GM06990 (cell line): ENCODE data around the gene DACT2.

ENCODE experiments used
- DNase-seq: peaks from one replicate; pipeline ENCODE4 v3.0.0-alpha.2; 2011; ENCODE audit not compliant: insufficient read length; ENCODE audit errors: extremely low read depth
- H3K27me3 ChIP-seq: replicated peaks from 2 replicates; pipeline ENCODE4 v1.6.0; 2011; ENCODE audit warnings: low read length; ENCODE audit not compliant: control insufficient read depth, insufficient read depth
- H3K36me3 ChIP-seq: 2 replicates; pipeline ENCODE4 v1.5.1; 2011; ENCODE audit warnings: low read length; ENCODE audit not compliant: control insufficient read depth, insufficient read depth
- H3K4me3 ChIP-seq: replicated peaks from 2 replicates; pipeline ENCODE4 v1.5.1; 2011; ENCODE audit warnings: low read depth, mild to moderate bottlenecking, control low read depth, low read length
- TF ChIP-seq, protein P1 (sequence below): IDR thresholded peaks from 2 replicates; pipeline ENCODE4 v1.5.1; 2011; ENCODE audit warnings: low read length, control low read depth, mild to moderate bottlenecking, inconsistent platforms; ENCODE audit not compliant: insufficient read depth, poor library complexity, severe bottlenecking

DACT2 gene

DNA sequence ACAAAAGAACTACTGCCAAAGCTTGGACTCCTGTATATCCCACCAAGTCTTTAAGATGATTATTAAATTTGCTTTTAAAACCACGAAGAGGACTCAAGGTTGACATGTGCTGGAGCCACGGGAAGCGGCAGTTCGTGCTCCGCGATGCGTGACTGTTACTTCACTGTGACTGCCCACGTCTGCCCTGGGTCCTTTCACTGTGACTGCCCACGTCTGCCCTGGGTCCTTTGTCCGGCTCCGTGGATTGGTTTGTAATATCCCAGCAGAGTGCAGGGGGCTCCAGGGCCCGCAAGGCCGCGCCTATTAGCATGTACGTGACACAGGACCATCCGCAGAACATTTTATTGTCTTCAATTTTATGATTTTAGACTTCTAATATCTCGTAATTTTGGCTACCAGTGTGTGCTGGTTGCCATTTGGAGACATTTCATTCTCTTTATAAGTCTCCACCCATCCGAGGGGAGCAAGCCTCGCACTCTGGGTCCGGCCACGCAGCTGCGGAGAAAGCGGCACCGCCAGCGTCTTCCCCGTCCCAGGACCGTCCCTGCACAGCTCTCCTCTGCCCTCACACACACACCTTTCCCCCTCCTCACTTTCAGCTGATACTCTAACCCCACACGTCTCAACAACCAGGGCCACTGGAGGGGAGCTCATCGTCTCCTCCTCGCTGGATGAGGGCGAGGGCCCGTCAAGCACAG is 42.9 kb downstream of the DACT2 start:
- Histone ChIP-seq H3K4me3 (no peak overlapping the region), H3K27me3 (no peaks in the 10 kb centered on the region), H3K36me3 (no peaks in the 10 kb centered on the region)
- DNase-seq: no peak
- TF ChIP-seq, protein P1, sequence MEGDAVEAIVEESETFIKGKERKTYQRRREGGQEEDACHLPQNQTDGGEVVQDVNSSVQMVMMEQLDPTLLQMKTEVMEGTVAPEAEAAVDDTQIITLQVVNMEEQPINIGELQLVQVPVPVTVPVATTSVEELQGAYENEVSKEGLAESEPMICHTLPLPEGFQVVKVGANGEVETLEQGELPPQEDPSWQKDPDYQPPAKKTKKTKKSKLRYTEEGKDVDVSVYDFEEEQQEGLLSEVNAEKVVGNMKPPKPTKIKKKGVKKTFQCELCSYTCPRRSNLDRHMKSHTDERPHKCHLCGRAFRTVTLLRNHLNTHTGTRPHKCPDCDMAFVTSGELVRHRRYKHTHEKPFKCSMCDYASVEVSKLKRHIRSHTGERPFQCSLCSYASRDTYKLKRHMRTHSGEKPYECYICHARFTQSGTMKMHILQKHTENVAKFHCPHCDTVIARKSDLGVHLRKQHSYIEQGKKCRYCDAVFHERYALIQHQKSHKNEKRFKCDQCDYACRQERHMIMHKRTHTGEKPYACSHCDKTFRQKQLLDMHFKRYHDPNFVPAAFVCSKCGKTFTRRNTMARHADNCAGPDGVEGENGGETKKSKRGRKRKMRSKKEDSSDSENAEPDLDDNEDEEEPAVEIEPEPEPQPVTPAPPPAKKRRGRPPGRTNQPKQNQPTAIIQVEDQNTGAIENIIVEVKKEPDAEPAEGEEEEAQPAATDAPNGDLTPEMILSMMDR: no peak

DNA sequence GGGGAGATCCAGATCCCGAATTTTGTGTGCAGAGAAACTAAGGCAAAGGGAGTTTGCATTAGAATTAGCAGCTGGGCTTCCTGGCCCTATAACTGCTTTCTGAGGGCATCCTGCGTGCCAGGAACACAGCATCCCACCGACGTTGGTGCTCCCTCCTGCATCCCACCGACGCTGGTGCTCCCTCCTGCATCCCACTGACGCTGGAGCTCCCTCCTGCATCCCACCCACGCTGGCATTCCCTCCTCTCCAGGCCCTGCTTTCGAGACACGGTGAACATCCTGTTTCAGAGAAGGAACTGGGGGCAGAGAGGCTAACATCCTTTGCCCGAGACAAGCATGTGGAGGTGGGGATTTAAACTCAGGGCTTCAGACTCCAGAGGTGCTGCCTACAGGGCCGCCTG is 44.4 kb downstream of the DACT2 start:
- DNase-seq: no peak
- no peaks in the 10 kb centered on the region for H3K36me3 ChIP-seq
- TF ChIP-seq, protein P1: no peak
- H3K27me3 ChIP-seq: no peaks in the 10 kb centered on the region
- no peak overlapping the region for H3K4me3 ChIP-seq

DNA sequence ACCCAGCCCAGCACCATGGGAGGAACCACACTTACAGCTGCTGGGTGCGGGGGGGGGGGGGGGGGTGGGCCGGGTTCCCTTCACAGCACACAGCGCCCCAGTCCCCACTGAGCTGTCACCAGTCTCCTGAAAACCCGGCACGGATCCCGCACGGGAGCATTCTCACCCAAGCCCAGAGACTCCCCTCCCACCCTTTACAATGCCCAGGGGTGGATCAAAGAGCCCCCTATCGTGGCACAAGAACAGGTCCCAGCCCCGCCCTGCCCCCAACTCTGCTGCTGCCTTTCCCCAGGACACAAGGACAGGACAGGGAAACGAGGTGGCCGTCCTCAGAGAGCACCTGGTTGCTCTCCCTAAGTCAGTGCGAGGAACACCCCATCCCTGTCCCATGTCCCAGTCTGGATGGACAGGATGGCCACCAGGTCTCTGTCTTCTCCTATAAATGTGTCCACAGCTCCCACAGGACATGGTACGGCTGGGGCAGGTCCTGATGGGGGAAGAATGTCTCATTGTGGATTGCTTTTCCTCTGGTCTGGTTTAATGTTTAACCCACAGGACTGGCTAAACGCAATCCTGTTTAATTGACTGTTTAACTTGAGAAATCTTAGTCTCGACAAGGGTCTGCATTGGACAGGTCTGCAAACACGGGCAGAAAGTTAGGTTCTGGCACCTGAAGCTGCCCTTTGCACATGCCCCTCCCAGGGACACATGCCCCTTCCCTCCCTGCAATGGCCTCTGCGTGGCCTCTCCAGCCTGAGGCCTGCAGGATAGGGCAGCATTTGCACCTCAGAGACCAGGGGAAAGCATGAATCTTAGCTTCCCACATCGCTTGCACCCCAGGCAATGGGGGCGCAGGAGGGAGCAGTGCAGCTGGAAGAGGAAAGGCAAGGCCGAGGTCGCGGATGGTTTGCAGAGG is 45.3 kb downstream of the DACT2 start:
- TF ChIP-seq, protein P1: no peak
- no peak for DNase-seq
- no peak overlapping the region for H3K4me3 ChIP-seq
- no peaks in the 10 kb centered on the region for H3K27me3 ChIP-seq
- H3K36me3 ChIP-seq: no peaks in the 10 kb centered on the region

GRCh38 chr6:168273441-168274036 is 46.0 kb downstream of the DACT2 start:
- TF ChIP-seq, protein P1: no peak
- Histone ChIP-seq H3K4me3 (no peak overlapping the region), H3K36me3 (no peaks in the 10 kb centered on the region), H3K27me3 (no peaks in the 10 kb centered on the region)
- DNase-seq: no peak

DNA sequence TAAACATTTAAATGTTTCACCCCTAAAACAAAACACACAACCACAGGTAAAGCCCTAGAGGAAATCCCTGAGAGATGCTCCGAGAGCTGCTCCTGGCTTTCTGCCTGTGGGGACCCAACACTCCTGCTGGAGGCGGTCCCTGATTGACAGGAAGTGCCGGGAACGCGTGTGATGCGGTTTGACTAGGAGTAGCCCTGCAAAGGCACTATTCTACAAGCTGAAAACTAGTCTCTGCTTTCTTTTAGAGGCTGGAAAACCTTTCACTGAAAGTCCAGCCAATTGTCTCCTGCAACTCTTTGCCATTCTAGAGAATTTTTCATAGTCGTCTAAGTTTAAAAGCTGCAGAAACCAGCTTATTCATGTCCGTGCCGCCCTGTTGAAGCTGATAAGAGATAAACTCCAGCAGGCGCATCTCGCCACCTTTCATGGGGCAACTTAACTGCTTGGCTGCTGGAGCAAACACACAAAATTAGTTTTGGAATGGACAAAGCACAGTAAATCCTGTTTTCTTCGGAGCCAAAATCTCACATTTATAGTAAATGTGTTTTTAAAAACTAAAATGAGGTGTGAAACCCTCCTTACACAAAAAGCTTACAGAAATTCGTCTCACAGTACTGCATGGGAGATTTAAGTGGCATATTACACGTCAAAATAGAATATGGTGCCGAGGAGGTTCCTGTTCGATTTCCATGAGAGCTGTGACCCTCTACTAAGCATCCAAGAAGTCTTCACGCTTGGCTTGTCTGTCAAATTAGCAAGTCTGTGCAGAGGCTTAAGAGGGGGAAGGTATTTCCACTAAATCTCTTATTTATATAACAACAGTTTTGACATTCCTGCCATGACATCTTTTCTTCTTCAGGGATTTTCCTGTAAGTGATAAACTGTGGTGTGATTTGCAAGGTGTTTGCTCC is 46.9 kb downstream of the DACT2 start:
- TF ChIP-seq, protein P1: no peak
- no peak for DNase-seq
- H3K36me3 ChIP-seq: no peaks in the 10 kb centered on the region
- H3K27me3 ChIP-seq: no peaks in the 10 kb centered on the region
- H3K4me3 ChIP-seq: no peak overlapping the region
